Right atrium auricular region (tissue), 2 donors: ENCODE results near the gene STXBP2. TPM values are rescaled to one million over a fixed set of nuclear protein-coding genes. Genes with fewer than 3 reads are reported as not detected.

Experiments used
- DNase-seq: peaks from one replicate; pipeline ENCODE4 v3.0.0-alpha.2; 2019; ENCODE audit warnings: low spot score
- H3K27ac ChIP-seq, 2 donors: fragments of 200-600 bp; sonication (generic); 1 replicate in 1 of 2; 2 replicates in 1 of 2; pipeline ENCODE4 v1.5.1; 2016 to 2019
- H3K27me3 ChIP-seq, 2 donors: fragments of 200-600 bp; sonication (generic); one replicate each; pipeline versions ENCODE4 v1.5.1 to v1.6.0; 2017 to 2019
- H3K36me3 ChIP-seq: fragments of 200-600 bp; sonication (generic); one replicate; pipeline ENCODE4 v1.5.1; 2016
- H3K4me1 ChIP-seq, 2 donors: fragments of 200-600 bp; sonication (generic); one replicate each; pipeline versions ENCODE4 v1.5.1 to v1.6.0; 2017 to 2019
- H3K4me3 ChIP-seq, 2 donors: fragments of 200-600 bp; sonication (generic); 1 replicate in 1 of 2; 2 replicates in 1 of 2; pipeline ENCODE4 v1.5.1; 2017 to 2019; ENCODE audit warnings: mild to moderate bottlenecking in 1 of 2, moderate library complexity in 1 of 2
- H3K9me3 ChIP-seq, 2 donors: fragments of 200-600 bp; sonication (generic); one replicate each; pipeline ENCODE4 v1.5.1; 2019
- total RNA-seq, 2 donors: library from RNA; depleted of rRNA; stranded (reverse); fragments of >200 nt; gene quantifications; one replicate each; pipeline ENCODE4 v1.1.0, GENCODE V29; 2016
- TF ChIP-seq, protein P1 (sequence below), 2 donors: fragments of 200-600 bp; sonication (generic); IDR thresholded peaks; one replicate each; pipeline ENCODE4 v1.5.1; 2019; ENCODE audit warnings: antibody characterized with exemption in 2 of 2

Gene STXBP2
- total RNA-seq, 2 donors from 2014 or later = 6.4 to 14.9 TPM

DNA sequence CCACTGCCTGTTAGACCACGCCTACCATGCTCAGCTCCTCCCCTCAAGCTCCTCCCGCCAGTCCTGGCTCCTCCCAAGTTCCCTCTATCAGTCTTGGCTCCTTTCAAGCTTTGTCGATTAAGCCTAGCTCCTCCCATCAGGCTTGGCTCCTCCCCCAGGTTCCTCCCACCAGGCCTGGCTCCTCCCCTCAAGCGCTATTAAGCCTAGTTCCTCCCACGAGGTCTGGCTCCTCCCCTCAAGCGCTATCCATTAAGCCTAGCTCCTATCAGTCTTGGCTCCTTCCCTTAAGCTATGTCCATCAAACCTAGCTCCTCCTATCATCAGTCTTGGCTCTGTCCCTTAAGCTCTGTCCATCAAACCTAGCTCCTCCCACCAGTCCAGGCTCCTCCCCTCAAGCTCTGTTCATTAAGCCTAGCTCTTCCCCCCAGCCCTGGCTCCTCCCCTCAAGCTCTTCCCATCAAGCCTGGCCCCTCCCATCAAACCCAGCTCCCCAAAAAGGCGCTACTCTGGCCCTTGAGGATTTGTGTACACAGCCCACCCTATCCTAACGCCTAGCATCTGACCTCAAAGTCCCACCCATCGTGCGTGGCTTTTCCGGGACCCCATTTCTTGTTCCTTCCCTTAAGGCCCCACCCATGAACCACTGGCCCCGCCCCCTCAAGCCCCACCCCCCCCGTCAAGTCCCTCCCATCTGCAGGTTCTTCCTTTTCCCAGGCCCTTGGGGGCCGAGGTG lies 31.3 kb upstream of the STXBP2 start:
- no peak overlapping the region for H3K27ac ChIP-seq
- no peak overlapping the region for H3K4me3 ChIP-seq
- H3K4me1 ChIP-seq = no peaks in the 10 kb centered on the region
- H3K9me3 ChIP-seq = no peaks in the 10 kb centered on the region
- no peak for DNase-seq
- TF ChIP-seq, protein P1, sequence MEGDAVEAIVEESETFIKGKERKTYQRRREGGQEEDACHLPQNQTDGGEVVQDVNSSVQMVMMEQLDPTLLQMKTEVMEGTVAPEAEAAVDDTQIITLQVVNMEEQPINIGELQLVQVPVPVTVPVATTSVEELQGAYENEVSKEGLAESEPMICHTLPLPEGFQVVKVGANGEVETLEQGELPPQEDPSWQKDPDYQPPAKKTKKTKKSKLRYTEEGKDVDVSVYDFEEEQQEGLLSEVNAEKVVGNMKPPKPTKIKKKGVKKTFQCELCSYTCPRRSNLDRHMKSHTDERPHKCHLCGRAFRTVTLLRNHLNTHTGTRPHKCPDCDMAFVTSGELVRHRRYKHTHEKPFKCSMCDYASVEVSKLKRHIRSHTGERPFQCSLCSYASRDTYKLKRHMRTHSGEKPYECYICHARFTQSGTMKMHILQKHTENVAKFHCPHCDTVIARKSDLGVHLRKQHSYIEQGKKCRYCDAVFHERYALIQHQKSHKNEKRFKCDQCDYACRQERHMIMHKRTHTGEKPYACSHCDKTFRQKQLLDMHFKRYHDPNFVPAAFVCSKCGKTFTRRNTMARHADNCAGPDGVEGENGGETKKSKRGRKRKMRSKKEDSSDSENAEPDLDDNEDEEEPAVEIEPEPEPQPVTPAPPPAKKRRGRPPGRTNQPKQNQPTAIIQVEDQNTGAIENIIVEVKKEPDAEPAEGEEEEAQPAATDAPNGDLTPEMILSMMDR (IDR thresholded peaks at IDR 0.05) = no peak
- H3K36me3 ChIP-seq = no peaks in the 10 kb centered on the region
- H3K27me3 ChIP-seq = no peaks in the 10 kb centered on the region

DNA sequence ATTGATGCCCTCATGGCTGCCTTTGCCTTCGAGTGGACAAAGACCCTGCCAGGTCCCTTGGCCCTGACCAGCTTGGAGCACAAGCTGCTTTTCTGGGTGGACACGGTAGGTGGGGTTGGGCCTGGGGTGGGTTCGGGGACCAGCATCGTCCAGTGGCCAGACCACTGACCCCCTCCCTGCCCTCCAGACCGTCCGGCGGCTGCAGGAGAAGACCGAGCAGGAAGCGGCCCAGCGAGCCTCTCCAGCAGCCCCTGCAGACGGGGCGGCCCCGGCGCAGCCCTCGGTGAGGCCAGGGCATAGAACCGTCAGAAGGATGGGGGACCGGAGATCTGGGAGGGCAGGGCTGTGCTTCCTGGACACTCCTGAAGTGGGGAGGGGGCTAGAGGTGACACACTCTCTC lies 30.6 kb upstream of the STXBP2 start:
- TF ChIP-seq, protein P1 (IDR thresholded peaks at IDR 0.05) = no peak
- DNase-seq = no peak
- Histone ChIP-seq H3K4me1 (no peaks in the 10 kb centered on the region), H3K36me3 (no peaks in the 10 kb centered on the region), H3K9me3 (no peaks in the 10 kb centered on the region), H3K27ac (no peak overlapping the region), H3K27me3 (no peaks in the 10 kb centered on the region), H3K4me3 (no peak overlapping the region)

DNA sequence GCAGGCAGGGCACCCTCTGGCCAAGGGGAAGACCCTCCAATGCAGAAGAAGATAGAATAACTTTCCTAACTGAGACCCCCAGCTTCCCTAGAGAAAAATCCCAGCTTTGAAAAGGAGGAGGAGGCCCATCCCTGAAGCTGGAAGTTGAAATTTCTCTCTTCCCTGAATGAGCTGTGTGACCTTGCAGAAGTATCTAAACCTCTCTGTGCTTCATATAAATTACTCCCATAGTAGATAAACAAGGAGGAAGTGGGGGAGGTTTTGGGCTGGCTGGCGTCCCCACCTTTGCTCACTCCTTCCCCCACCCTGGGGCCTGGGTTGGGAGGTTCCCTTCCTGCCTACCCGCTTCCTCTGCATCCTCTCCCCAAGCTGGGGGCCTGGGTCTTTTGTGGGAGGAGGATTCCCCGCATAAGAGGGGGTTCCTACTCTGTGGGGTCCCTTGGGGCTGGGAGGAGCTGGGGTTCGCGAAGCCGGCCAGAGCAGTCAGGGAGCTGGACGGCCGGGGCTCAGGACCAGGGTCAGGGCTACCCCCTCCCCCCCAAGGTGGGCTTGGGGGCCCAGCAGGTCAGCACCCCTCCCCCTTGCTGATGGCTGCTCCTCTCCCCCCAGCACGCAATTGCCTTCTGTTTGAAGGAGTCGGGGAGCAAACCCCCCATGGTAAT lies 29.6 kb upstream of the STXBP2 start:
- no peaks in the 10 kb centered on the region for H3K27me3 ChIP-seq
- H3K27ac ChIP-seq = no peak overlapping the region
- no peaks in the 10 kb centered on the region for H3K36me3 ChIP-seq
- no peaks in the 10 kb centered on the region for H3K4me1 ChIP-seq
- H3K9me3 ChIP-seq = no peaks in the 10 kb centered on the region
- TF ChIP-seq, protein P1 (IDR thresholded peaks at IDR 0.05) = no peak
- H3K4me3 ChIP-seq = no peak overlapping the region
- no peak for DNase-seq

DNA sequence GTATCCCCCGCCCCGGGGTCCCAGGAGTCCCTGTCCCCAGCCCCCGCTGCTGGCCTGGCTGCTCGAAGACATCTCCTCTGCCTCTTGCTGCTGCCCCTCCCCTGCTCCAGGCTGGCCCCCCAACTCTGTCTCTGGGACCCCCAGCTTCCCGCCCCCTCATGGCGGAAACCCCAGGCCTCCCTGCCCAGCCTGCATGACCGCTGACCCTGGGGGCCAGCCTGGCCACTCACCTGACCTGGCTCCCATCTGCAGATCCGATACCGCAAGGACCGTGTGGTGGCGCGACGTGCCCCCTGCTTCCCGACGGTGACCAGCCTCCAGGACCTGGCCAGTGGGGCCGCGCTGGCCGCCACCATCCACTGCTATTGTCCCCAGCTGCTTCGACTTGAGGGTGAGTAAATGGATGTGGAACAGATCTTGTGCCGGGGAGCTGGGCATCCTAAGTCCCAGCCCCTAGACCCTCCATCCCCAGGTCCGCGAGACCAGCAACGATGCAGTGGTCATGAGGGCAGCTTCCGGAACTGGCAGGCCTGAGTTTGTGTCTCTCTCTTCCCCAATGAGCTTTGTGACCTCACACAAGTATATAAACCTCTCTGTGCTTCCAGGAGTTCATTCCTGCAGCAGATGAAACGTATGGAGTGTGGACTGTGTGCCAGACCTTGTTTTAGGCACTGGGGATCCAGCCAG lies 28.9 kb upstream of the STXBP2 start:
- no peaks in the 10 kb centered on the region for H3K9me3 ChIP-seq
- H3K27me3 ChIP-seq = no peaks in the 10 kb centered on the region
- H3K4me1 ChIP-seq = no peaks in the 10 kb centered on the region
- H3K27ac ChIP-seq = no peak overlapping the region
- H3K4me3 ChIP-seq = no peak overlapping the region
- TF ChIP-seq, protein P1 (IDR thresholded peaks at IDR 0.05) = no peak
- H3K36me3 ChIP-seq = no peaks in the 10 kb centered on the region
- DNase-seq = no peak

DNA sequence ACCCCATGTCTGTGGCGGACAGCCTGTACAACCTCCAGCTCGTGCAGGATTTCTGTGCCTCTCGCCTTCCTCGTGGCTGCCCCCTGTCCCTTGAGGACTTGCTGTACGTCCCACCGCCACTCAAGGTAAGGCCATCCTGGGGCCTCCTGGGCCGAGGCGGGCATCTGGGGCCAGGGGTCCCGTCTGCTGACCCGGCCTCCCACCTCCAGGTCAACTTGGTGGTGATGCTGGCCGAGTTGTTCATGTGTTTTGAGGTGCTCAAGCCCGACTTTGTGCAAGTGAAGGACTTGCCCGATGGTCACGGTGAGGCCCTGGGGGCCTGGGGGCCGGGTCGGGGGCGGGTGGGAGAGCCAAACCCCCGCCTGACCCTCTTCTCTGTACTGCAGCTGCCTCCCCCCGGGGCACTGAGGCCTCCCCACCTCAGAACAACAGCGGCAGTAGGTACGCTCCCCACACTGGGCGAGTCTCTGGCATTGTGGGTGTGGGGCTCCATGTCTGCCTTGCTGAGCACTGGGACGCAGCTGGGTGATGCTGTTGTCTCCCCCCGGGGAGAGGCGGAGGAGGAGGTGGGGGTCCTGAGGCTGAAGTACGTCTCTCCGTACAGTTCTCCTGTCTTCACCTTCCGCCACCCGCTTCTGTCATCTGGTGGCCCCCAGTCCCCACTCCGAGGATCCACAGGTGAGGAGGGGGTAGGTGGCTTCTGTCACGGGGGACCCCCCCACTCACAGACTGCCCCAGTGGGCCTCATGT lies 26.2 kb upstream of the STXBP2 start:
- H3K4me3 ChIP-seq = no peak overlapping the region
- no peak overlapping the region for H3K27ac ChIP-seq
- H3K4me1 ChIP-seq = no peaks in the 10 kb centered on the region
- no peaks in the 10 kb centered on the region for H3K36me3 ChIP-seq
- no peaks in the 10 kb centered on the region for H3K27me3 ChIP-seq
- H3K9me3 ChIP-seq = no peaks in the 10 kb centered on the region
- TF ChIP-seq, protein P1 (IDR thresholded peaks at IDR 0.05) = no peak
- no peak for DNase-seq
